DMS79 (cell line): ENCODE data around the gene IL18R1.
A peak's percentile ranks its signal among the peaks of the same experiment; 100 is the strongest.
"Not testable (repeated sequence)": the region's sequence is repeated elsewhere in the genome, so short reads cannot be mapped to it uniquely, and the experiment has no call there.

Source experiments
- DNase-seq: peaks from one replicate; lab custom pipeline; 2025; lab: John Stamatoyannopoulos, UW

The IL18R1 gene

GRCh38 chr2:102355526-102356380 is at the start of gene IL18R1:
Gene IL18R1 (plus strand): TSS chr2:102355796. CDS start chr2:102362661, 6,865 bp downstream.
- peak; percentile 0 for DNase-seq

GRCh38 chr2:102306125-102306524 is 49.5 kb upstream of the IL18R1 start:
- DNase-seq = no peak

- DNase-seq = no peak
Measured at GRCh38 chr2:102310964-102311640, 44.5 kb upstream of the IL18R1 start, which contains the start of gene IL1RL1. Gene IL1RL1 (plus strand): TSS chr2:102311563. CDS start chr2:102338265, 26,702 bp downstream.

- no peak for DNase-seq
Measured at GRCh38 chr2:102313025-102313424, 42.6 kb upstream of the IL18R1 start.

GRCh38 chr2:102313471-102313870 is 42.1 kb upstream of the IL18R1 start:
- DNase-seq = no peak

GRCh38 chr2:102313950-102314349 is 41.6 kb upstream of the IL18R1 start:
- no peak for DNase-seq

GRCh38 chr2:102315921-102316320 is 39.7 kb upstream of the IL18R1 start:
- DNase-seq = no peak

- no peak for DNase-seq
Measured at GRCh38 chr2:102317715-102318114, 37.9 kb upstream of the IL18R1 start.

GRCh38 chr2:102318437-102318836 is 37.2 kb upstream of the IL18R1 start:
- no peak for DNase-seq

- no peak for DNase-seq
Measured at GRCh38 chr2:102321941-102322719, 33.5 kb upstream of the IL18R1 start.

GRCh38 chr2:102324914-102325313 is 30.7 kb upstream of the IL18R1 start:
- DNase-seq = not testable (repeated sequence)

GRCh38 chr2:102331311-102331980 is 24.1 kb upstream of the IL18R1 start:
- no peak for DNase-seq

- no peak for DNase-seq
Measured at GRCh38 chr2:102334486-102334885, 21.1 kb upstream of the IL18R1 start.

- DNase-seq = no peak
Measured at GRCh38 chr2:102335871-102336366, 19.7 kb upstream of the IL18R1 start.

- DNase-seq = no peak
Measured at GRCh38 chr2:102336502-102336945, 19.1 kb upstream of the IL18R1 start.

GRCh38 chr2:102337012-102337411 is 18.6 kb upstream of the IL18R1 start:
- DNase-seq = no peak

- no peak for DNase-seq
Measured at GRCh38 chr2:102337481-102338386, 17.9 kb upstream of the IL18R1 start.

GRCh38 chr2:102340778-102341177 is 14.8 kb upstream of the IL18R1 start:
- no peak for DNase-seq

- no peak for DNase-seq
Measured at GRCh38 chr2:102342888-102343287, 12.7 kb upstream of the IL18R1 start.

- no peak for DNase-seq
Measured at GRCh38 chr2:102344397-102344796, 11.2 kb upstream of the IL18R1 start.
